NCI-H446 treated with DMSO at 0.1 percent for 48 hours (cell line): Measurements from ENCODE around the gene AJM1.

Experiments
- DNase-seq: peaks from one replicate; lab custom pipeline; 2025; lab: John Stamatoyannopoulos, UW

AJM1 gene

DNA sequence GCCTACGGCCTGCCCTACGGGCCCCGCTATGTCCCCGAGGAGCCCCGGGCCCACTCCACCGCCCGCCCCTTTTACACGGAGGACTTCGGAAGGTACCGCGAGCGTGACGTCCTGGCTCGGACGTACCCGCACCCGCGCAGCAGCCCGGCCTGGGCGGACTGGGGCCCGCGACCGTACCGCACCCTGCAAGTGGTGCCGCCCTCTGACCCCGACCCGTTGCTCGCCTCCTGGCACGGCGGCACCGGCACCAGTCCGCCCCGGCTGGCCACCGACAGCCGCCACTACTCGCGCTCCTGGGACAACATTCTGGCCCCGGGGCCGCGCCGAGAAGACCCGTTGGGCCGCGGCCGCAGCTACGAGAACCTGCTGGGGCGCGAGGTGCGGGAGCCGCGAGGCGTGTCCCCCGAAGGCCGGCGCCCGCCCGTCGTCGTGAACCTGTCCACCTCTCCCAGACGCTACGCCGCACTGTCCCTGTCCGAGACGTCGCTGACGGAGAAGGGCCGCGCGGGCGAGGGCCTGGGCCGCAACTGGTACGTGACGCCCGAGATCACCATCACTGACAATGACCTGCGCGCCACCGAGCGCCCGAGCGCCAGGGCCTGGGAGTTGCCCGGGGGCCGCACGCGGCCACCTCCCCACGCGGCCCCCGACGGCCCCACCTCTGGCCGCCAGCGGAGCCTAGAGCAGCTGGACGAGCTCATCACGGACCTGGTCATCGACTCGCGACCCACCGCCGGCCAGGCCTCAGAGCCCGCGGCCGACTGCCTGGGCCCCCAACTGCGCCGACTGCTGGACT is 3.4 kb downstream of the AJM1 start:
- no peak for DNase-seq

DNA sequence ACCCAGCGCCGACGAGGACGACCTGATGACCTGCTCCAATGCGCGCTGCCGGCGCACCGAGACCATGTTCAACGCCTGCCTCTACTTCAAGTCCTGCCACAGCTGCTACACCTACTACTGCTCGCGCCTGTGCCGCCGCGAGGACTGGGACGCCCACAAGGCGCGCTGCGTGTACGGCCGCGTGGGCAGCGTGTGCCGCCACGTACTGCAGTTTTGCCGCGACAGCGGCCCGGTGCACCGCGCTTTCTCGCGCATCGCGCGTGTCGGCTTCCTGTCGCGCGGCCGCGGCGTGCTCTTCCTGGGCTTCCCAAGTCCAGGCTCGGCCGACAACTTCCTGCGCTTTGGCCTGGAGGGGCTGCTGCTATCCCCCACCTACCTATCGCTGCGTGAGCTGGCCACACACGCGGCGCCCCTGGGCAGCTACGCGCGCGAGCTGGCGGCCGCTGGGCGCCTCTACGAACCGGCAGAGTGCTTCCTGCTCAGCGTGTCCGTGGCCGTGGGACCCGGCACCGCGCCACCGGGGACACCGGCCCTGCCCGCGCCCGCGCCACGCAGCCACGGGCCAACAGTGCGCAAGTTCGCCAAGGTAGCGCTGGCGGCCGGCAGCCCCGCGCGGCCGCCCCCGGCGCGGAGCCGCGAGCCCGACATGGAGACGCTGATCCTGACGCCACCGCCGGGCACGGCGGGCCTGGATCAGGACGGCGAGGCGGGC is 4.3 kb downstream of the AJM1 start:
- no peak for DNase-seq

DNA sequence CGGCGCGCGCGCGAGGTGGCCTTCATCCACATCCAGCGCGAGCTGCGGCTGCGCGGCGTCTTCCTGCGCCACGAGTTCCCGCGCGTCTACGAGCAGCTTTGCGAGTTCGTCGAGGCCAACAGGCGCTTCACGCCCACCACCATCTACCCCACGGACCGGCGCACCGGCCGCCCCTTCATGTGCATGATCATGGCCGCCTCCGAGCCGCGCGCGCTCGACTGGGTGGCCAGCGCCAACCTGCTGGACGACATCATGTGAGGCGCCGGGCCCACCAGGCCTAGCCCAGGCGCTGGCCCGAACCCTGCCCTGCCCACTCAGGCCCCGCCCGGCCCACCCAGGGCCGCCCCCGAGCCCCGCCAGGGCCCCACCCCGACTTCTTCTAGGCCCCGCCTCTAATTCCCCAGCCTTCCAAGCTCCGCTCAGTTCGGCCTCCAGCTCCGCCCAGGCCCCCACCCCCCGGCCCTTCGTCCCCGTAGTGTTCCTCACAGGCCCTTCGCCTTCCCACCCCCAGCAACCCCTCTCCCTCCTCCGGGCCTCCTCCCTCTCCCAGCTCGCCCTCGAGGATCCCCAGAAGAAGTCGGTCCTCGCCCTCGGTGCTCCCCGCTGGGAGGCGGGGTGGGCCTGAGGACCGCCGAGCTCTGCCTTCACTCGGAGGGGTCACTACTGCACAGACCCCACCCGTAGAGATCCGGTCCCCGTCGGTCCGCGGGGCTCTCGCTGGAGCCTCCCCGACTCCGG is 5.0 kb downstream of the AJM1 start:
- DNase-seq, result no peak

DNA sequence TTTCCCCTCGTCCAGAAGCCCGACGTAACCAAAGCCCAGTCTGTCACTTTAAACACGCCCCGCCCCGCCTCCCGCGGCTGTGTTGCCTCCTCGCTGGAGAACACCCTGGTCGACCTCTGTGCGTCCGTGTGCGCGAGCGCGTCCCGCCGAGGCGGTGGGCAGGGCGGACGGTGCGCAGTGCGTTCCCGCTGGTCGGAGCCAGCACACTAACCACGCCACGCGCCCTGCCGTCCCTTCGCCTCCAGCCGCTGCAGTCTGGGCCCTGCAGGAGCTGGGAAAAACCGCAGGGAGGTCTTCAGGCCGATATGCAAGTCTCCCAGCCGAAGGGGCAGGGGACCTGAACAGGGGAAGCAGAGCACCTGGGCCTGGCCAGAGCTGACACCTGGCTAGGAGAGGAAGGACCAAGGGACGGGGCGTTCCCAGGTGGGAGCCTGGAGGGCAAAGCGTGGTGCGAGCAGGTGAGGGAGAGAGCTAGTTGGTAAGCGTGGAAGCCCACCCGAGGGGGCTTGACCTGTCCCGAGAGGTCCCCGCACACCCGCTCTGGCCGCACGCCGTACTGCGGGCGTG is 5.6 kb downstream of the AJM1 start:
- peak; percentile 10 for DNase-seq

DNA sequence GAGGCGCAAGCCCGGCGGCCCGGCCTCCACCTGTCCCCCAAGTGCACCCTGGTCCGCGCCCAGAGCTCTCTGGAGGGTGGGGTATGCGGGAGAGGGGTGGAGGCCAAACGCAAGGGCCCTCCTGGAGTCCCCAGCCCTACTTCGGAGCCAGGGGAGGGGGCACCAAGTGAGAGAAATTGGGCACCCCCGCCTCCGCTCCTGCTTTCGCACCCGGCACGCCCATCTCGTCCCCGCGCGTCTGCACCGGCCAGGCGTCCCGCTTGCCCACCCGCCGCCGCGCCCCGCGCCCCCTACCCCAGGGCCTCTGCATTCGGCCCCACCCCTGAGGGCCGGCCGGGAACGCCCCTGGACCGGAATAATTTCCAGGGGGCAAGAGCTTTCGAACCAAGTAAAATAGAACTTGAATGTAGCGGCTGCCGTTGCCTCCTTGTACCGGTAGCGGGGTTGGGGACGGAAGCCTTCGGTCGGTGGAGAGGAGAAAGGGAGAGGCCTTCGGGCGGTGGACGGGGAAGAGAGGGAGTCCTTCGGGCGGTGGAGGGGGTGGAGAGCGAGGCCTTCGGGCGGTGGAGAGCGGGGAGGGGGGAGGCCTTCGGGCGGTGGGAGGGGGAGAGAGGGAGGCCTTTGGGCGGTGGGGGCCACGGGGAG is 6.2 kb downstream of the AJM1 start:
- DNase-seq, result no peak

DNA sequence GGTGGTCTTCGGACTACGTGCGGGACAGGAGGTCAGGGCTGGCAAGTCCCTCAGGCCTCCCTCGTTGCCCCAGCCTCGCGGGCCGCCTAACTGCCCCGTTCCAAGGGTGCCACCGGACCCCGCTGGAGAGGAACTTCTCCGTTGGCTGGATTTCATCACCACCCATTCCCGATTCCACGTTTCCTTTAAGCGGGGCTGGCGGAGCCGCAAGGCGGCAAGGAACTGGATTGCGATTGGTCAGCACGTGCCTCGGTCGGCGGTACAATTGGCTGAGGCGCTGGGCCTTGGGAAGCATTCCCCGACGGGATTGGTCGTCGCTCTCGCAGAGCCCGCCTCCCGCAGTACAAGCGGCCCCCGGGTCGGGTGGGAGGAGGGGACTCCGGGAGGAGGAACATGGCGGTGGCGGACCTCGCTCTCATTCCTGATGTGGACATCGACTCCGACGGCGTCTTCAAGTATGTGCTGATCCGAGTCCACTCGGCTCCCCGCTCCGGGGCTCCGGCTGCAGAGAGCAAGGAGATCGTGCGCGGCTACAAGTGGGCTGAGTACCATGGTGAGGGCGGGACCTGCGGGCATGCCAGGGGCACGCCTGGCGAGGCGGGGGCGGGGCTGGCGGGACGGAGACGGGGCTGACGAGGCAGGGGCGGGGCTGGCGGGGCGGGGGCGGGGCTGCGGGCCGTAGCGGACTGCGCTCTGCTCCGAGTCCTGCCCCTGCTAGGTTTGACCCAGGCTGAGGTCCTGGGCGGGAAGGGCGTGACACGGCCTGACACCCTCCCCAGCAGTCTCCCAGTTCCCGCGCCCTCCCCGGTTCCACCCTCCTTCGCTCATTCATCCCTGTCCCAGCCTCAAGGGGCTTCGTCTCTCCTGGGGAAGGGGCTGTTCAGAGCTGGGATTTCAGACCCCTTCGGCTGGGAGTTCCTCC is 7.0 kb downstream of the AJM1 start, which contains the start of gene PHPT1:
Gene PHPT1 (plus strand): TSS at position 372 of the 922 bp plus-strand sequence. CDS start 22 bp downstream, at position 394.
- DNase-seq, result peak; percentile 95

DNA sequence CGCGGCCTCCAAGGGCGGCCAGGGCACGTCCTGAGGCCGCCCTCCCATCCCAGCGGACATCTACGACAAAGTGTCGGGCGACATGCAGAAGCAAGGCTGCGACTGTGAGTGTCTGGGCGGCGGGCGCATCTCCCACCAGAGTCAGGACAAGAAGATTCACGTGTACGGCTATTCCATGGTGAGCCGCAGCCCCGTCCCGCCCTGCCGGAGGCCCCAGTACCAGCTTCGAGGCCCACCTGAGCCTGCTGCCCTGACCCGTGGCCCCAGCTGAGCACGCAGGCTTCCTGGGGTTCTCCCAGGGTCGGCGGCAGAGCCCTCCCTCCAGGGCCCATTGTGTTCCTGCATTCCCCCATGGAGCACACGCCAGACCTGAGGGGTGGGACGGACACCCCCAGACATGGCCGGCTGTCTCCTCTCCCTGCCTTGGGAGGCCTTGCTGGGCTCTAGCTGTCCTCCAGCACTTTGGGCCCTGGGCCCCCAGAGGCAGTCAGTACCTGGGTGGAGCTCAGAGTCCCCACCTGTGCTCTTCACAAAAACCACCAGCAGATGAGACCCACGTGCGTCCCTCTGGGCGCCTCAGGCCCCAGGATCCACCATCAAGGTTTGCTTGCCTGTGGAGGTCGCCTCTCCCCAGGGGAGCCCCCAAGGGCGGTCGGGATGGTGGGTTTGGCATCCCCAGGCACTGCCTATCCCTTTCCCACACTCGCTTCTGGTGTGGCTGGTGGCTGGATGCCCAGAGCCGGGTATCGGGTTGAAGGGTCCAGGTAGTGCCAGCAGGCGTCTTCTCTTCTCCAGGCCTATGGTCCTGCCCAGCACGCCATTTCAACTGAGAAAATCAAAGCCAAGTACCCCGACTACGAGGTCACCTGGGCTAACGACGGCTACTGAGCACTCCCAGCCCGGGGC is 7.9 kb downstream of the AJM1 start:
- DNase-seq, result no peak

DNA sequence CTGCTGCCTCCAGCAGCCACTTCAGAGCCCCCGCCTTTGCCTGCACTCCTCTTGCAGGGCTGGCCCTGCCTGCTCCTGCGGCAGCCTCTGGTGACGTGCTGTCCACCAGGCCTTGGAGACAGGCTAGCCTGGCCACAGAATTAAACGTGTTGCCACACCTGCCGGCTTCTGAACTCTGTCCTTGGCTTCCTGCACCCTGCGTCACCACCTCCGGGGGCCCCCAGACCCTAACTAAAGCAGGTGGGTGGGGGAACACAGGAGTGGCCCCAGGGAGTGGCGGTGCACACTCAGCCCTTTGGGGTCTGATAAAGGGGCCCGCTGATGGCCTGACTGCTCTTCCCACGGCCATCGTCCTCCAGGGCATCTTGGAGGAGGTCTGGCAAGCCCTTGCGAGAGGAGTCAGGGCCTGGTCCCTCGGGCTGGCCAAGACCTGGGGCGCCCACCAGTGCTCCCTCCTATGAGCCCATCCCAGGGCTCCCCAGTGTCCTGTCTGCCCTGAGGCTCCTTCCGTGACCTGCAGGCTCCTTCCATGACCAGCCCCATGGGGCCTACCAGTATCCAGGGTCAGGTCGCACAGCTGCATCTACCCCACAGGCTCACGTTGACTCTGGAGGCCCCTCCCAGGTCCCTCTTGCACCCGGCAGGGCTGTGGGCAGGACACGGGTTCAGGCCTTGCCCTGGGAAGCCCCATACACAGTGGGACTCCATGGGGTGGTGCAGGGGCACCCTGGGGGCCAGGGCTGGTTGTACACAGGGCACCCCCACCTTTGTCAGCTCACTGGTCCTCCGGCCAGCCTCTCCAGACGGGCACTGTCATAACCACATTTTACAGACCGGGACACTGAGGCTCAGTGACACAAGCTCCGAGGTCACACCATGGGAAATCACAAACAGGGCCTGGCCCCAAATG is 8.8 kb downstream of the AJM1 start:
- DNase-seq, result no peak

DNA sequence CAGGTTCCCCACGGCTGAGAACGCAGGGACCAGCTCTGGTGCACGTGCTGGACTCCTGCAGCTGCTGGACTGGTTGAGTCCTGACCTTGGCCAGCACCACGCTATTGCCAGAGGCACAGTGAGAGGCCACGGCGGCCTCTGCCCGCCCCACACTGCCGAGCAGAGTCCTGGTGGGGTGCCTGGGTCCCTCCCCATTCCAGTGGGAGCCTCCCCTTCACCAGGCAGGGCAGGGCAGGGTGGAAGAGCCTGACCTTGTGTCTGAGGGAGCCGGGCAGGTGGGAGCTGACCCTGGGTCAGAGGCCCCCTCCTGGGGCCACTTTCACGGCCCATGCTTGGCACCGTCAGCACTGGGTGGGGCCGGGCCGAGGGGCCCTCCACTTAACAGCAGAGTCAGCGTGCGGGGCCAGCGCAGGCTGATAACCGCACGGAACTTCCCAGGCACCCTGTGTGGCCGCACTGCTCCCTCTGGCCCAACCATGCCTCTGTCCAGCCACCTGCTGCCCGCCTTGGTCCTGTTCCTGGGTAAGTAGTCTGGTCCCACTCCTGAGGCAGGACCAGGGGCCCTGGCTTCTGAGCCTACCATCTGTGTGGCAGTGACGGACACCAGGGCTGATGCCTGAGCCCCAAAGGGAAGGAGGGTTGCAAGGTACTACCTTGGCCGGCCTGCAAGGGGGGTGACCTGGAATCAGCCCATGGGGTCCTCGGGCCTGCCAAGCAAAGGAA is 9.8 kb downstream of the AJM1 start, which contains the start of gene MAMDC4:
Gene MAMDC4 (plus strand): TSS at position 406 of the 723 bp plus-strand sequence. CDS start 71 bp downstream, at position 477.
- DNase-seq, result no peak

DNA sequence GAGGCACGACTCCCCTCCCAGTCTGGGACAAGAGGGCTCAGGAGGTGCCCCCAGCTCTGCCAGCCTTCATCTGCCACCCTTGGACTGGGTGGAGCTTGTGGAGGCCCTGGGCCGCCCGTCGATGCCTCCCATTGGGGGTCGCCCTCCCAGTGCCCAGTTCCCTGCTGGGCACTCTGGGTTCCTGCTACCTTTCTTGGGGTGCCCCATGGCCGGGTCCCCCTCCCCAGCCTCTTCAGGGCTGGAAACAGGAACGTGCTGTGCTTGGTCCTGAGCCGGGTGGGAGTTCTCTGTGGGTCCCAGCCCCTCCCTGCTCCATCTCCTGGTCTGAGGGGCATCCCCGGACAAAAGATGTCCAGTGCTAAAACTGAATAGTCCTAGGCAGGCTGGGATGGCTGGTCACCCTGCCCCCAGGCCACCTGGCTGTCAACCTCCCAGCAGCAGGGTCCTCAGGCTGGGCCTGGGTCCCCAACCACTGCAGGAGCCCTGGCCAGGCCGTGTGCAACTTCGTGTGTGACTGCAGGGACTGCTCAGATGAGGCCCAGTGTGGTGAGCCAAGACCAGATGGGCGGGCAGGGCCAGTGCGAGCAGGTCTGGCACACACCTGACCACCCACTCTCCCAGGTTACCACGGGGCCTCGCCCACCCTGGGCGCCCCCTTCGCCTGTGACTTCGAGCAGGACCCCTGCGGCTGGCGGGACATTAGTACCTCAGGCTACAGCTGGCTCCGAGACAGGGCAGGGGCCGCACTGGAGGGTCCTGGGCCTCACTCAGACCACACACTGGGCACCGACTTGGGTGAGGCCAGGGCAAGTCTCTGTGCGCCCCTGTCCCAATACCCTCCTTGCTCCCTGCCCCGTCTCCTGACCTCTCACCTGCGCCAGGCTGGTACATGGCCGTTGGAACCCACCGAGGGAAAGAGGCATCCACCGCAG is 10.7 kb downstream of the AJM1 start:
- no peak for DNase-seq

DNA sequence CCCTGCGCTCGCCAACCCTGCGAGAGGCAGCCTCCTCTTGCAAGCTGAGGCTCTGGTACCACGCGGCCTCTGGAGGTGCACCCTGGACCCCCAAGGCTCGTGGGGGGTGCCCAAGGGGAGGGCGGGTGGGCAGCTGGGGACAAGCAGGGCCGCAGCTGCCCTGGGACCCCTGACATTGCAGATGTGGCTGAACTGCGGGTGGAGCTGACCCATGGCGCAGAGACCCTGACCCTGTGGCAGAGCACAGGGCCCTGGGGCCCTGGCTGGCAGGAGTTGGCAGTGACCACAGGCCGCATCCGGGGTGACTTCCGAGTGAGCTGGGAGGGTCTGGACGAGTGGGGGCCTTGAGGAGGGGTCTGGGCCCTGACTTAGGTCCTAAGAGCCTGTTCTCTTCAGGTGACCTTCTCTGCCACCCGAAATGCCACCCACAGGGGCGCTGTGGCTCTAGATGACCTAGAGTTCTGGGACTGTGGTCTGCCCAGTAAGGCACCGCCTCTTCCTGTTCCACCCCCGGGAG is 11.4 kb downstream of the AJM1 start:
- no peak for DNase-seq

DNA sequence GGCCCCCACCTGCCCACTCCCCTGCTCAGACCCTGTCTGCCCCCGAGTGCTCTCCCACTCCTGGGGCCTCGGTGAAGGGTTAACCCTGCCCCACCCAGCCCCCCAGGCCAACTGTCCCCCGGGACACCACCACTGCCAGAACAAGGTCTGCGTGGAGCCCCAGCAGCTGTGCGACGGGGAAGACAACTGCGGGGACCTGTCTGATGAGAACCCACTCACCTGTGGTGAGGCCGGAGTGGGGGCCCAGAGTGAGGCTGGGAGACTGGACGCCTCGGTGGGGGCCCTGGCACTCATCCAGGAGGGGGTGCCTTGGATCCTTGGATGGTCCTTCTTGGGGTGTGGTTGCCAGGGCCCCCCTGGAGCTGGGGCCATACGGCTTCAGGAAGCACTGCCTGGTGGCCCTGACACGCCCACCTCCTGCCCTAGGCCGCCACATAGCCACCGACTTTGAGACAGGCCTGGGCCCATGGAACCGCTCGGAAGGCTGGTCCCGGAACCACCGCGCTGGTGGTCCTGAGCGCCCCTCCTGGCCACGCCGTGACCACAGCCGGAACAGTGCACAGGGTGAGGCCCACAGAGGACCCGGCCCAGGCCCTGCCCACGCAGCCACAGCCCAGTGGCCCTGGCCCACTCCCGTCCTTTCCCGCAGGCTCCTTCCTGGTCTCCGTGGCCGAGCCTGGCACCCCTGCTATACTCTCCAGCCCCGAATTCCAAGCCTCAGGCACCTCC is 12.0 kb downstream of the AJM1 start:
- no peak for DNase-seq

DNA sequence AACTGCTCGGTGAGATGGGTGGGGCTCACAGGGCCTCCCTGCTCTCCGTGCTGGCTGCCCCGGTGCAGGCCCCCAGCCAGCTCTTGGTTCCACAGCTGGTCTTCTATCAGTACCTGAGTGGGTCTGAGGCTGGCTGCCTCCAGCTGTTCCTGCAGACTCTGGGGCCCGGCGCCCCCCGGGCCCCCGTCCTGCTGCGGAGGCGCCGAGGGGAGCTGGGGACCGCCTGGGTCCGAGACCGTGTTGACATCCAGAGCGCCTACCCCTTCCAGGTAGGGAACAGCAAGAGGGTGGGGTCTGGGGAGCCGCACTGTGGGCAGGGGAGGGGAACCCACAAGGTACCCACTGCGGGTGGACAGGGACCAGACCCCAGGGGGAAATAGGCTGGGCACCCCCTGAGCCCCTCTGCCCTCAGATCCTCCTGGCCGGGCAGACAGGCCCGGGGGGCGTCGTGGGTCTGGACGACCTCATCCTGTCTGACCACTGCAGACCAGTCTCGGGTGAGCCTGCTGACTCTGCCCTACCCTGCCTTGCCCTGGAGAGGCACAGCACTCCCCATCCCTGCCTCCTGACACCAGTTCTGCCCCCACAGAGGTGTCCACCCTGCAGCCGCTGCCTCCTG is 12.7 kb downstream of the AJM1 start:
- DNase-seq, result no peak

DNA sequence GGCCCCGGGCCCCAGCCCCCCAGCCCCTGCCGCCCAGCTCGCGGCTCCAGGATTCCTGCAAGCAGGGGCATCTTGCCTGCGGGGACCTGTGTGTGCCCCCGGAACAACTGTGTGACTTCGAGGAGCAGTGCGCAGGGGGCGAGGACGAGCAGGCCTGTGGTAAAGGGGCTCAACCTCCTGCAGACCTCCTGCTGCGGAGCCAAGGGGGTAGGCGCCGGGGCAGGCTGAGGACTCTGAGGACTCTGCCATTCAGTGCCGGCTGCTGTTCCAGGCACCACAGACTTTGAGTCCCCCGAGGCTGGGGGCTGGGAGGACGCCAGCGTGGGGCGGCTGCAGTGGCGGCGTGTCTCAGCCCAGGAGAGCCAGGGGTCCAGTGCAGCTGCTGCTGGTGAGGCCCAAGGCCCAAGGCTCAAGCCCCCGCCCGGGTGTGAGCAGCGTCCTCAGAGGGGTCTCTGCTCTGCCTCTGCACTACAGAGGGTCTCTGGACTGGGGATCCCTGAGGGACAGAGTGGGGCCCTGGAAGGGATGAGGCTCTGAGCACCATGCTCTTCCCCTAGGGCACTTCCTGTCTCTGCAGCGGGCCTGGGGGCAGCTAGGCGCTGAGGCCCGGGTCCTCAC is 13.3 kb downstream of the AJM1 start:
- DNase-seq, result no peak

DNA sequence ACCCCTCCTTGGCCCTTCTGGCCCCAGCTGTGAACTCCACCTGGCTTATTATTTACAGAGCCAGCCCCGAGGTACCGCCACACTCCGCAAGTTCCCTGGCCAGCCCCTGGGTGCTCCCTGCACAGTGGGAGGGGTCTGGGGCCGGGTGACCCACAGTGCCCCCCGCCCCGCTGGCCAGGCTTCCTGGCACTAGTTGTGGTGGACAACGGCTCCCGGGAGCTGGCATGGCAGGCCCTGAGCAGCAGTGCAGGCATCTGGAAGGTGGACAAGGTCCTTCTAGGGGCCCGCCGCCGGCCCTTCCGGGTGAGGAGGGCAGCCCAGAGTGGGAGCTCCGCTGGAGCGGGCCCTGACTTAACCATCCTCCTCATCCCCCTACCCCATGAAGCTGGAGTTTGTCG is 13.8 kb downstream of the AJM1 start:
- no peak for DNase-seq
